PC-3 (cell line): ENCODE data around the gene PTCD2.

Experiments
- EZH2 ChIP-seq: fragments of 300-600 bp; sonication (generic); IDR thresholded peaks from one replicate; pipeline ENCODE4 v1.6.1; 2017; ENCODE audit warnings: antibody characterized with exemption, mild to moderate bottlenecking, low read length; ENCODE audit not compliant: unreplicated experiment
- EZH2phosphoT487 ChIP-seq: fragments of 300-600 bp; sonication (generic); IDR thresholded peaks from 2 replicates; pipeline ENCODE4 v1.6.1; 2018; ENCODE audit warnings: mild to moderate bottlenecking, antibody characterized with exemption, low read length, borderline replicate concordance
- TF ChIP-seq, protein P1 (sequence below): fragments of 300-600 bp; sonication (generic); conservative IDR thresholded peaks from 2 replicates; pipeline ENCODE4 v1.5.1; 2017; ENCODE audit warnings: antibody characterized with exemption, low read depth, mild to moderate bottlenecking, low read length

DNA sequence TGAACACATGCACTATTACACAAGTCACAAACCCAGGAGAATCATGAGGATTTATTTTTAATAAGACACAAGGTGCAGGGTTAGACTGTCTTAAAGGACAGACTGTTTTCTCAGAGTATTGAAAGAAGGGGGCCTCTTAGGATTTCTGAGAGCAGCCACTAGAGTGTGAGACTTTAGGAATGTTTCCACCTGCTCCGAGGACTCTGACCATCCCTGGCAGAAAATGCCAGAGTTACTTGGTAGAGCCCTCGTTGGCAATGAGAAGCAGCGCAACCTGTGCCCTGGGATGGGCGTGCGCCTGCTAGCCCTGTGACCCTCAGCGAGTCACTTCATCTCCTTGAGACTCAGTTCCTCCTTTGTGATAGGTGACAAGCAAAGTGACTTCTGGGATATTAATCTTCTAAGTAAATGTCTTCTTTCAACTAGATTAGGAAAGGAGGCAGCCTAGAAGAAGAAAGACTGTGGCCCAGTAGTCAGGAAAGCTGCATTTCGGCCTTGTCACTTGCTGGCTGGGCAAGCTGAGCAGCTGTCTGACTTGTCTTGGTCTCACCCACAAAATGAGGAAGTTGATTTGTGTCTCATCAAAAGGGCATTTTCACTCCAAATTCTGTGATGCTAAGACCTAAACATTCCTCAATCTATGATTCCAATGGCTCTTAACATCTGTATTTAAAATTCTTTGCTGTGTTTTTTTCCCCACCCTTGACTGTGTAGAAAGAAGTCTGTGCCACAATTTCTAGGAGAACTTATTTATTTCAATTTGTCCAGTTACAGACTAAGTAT, 60.5 kb downstream of the PTCD2 start:
- TF ChIP-seq, protein P1, sequence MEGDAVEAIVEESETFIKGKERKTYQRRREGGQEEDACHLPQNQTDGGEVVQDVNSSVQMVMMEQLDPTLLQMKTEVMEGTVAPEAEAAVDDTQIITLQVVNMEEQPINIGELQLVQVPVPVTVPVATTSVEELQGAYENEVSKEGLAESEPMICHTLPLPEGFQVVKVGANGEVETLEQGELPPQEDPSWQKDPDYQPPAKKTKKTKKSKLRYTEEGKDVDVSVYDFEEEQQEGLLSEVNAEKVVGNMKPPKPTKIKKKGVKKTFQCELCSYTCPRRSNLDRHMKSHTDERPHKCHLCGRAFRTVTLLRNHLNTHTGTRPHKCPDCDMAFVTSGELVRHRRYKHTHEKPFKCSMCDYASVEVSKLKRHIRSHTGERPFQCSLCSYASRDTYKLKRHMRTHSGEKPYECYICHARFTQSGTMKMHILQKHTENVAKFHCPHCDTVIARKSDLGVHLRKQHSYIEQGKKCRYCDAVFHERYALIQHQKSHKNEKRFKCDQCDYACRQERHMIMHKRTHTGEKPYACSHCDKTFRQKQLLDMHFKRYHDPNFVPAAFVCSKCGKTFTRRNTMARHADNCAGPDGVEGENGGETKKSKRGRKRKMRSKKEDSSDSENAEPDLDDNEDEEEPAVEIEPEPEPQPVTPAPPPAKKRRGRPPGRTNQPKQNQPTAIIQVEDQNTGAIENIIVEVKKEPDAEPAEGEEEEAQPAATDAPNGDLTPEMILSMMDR: no peak
- TF ChIP-seq EZH2: no peak
- TF ChIP-seq EZH2phosphoT487: no peak
